Natural killer cell (primary cell): ENCODE measurements around the gene NXF1. TPM values are rescaled to one million over a fixed set of nuclear protein-coding genes. Genes with fewer than 3 reads are reported as not detected.

Experiments
- total RNA-seq, 4 donors: library from RNA; stranded (reverse); fragments of 120-200 nt in 1 of 4; gene quantifications; one replicate each; pipeline versions ENCODE4 v1.2.3 to v1.2.4, GENCODE V29; 2013 to 2022

NXF1 gene
- total RNA-seq, 3 donors from 2014 or later (not counting 1 experiment from before 2014, with no cell fraction given): 284 to 341 (median 319) TPM

Other genes starting within 250 kb of the NXF1 start
- gene EEF1G, start 231.5 kb downstream of the NXF1 start, total RNA-seq: 100 to 1,000 TPM; 628 to 754 (median 714) TPM
- 10 to 100 TPM; 20.0 to 28.9 (median 26.2) TPM for gene TUT1, start 213.9 kb downstream of the NXF1 start, total RNA-seq
- gene MTA2, start 203.6 kb downstream of the NXF1 start, total RNA-seq: 100 to 1,000 TPM; 254 to 305 (median 259) TPM
- 100 to 1,000 TPM; 221 to 233 (median 232) TPM for gene EML3, start 192.7 kb downstream of the NXF1 start, total RNA-seq
- 1 to 10 TPM; 2.6 to 6.9 (median 3.9) TPM for gene ROM1, start 192.2 kb downstream of the NXF1 start, total RNA-seq
- gene B3GAT3, start 183.5 kb downstream of the NXF1 start, total RNA-seq: 10 to 100 TPM; 64.9 to 80.3 (median 77.9) TPM
- 100 to 1,000 TPM; 236 to 275 (median 246) TPM for gene GANAB, start 158.8 kb downstream of the NXF1 start, total RNA-seq
- gene INTS5, start 152.1 kb downstream of the NXF1 start, total RNA-seq: 10 to 100 TPM; 13.9 to 20.3 (median 14.6) TPM
- 10 to 100 TPM; 36.5 to 57.9 (median 39.1) TPM for gene C11orf98, start 140.2 kb downstream of the NXF1 start, total RNA-seq
- gene CSKMT, start 140.1 kb downstream of the NXF1 start, total RNA-seq: 10 to 100 TPM; 12.0 to 21.5 (median 13.7) TPM
- gene UQCC3, start 133.8 kb downstream of the NXF1 start, total RNA-seq: 1 to 10 TPM; 3.9 to 5.2 (median 4.0) TPM
- 10 to 100 TPM; 17.4 to 29.1 (median 20.4) TPM for gene LBHD1, start 133.2 kb downstream of the NXF1 start, total RNA-seq
- 100 to 1,000 TPM; 179 to 238 (median 238) TPM for gene UBXN1, start 126.4 kb downstream of the NXF1 start, total RNA-seq
- gene LRRN4CL, start 115.9 kb downstream of the NXF1 start, total RNA-seq: not detected
- gene BSCL2, start 98.0 kb downstream of the NXF1 start, total RNA-seq: 10 to 100 TPM; 19.7 to 22.0 (median 21.2) TPM
- gene GNG3, start 97.8 kb downstream of the NXF1 start, total RNA-seq: not detected
- gene HNRNPUL2, start 78.0 kb downstream of the NXF1 start, total RNA-seq: 10 to 100 TPM; 58.0 to 73.1 (median 69.3) TPM
- 10 to 100 TPM; 18.3 to 27.2 (median 23.2) TPM for gene TTC9C, start 77.0 kb downstream of the NXF1 start, total RNA-seq
- 1 to 10 TPM; 5.4 to 9.6 (median 8.8) TPM for gene ZBTB3, start 51.3 kb downstream of the NXF1 start, total RNA-seq
- gene POLR2G, start 43.9 kb downstream of the NXF1 start, total RNA-seq: 100 to 1,000 TPM; 110 to 120 (median 119) TPM
- 10 to 100 TPM; 18.4 to 20.3 (median 18.8) TPM for gene TAF6L, start 34.0 kb downstream of the NXF1 start, total RNA-seq
- gene TMEM179B, start 18.0 kb downstream of the NXF1 start, total RNA-seq: 10 to 100 TPM; 33.7 to 41.1 (median 36.3) TPM
- 10 to 100 TPM in 1 of 3 donors, 1 to 10 TPM in 2; 4.8 to 10.0 (median 5.0) TPM for gene TMEM223, start 13.4 kb downstream of the NXF1 start, total RNA-seq
- gene STX5, start 26.6 kb upstream of the NXF1 start, total RNA-seq: 100 to 1,000 TPM; 138 to 171 (median 166) TPM
- gene TEX54, start 27.4 kb upstream of the NXF1 start, total RNA-seq: not detected
- gene WDR74, start 34.1 kb upstream of the NXF1 start, total RNA-seq: 100 to 1,000 TPM; 151 to 173 (median 171) TPM
- 100 to 1,000 TPM; 200 to 235 (median 207) TPM for gene SLC3A2, start 75.5 kb upstream of the NXF1 start, total RNA-seq
- gene CHRM1, start 115.9 kb upstream of the NXF1 start, total RNA-seq: not detected
- gene SLC22A6, start 179.5 kb upstream of the NXF1 start, total RNA-seq: not detected
- gene SLC22A8, start 210.4 kb upstream of the NXF1 start, total RNA-seq: not detected